Stimulated activated CD8-positive, alpha-beta memory T cell treated with anti-CD3 and anti-CD28 coated beads, Interleukin-4, amount 100 ng/mL, for 4 hours (primary cell): ENCODE data around the gene TIMP2.
"Not testable (repeated sequence)": the region's sequence is repeated elsewhere in the genome, so short reads cannot be mapped to it uniquely, and the experiment has no call there.

Experiments
- DNase-seq, 2 donors: peaks; one replicate each; pipeline ENCODE4 v3.0.0-alpha.2; 2020; ENCODE audit warnings: low read depth in 2 of 2, low spot score in 1 of 2

Gene TIMP2

DNA sequence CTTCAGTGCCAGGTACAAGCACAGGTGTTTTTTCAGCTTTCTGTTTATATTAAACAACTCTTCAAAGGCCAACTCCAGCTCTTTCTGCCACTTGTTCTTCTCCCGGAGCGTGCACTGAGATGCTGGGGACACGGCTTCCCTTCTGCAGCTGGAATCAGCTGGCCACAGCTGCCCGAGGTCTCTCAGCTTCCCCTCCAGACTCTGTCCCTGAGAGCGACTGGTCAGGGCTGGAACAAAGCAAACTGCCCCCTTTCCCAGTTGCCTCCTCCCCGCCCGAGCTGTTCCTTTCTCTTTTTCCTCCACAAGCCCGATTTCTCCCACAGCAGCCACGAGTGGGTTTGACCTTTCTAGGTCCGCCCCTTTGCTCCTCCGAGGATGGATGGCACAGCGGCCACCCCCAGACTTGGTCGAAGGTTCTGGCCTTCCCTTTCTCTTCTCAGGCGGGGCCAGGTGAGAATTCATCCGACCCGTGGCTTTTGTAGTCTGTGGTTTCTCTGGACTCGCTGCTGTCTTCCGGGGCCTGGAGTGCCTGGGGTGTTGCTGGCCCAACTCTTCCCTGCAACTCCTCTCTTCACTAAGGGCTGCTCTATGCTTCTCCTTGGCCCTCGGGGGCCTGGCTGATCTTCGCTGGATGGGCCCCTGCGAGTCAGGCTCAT is 33.7 kb downstream of the TIMP2 start:
- no peak for DNase-seq

DNA sequence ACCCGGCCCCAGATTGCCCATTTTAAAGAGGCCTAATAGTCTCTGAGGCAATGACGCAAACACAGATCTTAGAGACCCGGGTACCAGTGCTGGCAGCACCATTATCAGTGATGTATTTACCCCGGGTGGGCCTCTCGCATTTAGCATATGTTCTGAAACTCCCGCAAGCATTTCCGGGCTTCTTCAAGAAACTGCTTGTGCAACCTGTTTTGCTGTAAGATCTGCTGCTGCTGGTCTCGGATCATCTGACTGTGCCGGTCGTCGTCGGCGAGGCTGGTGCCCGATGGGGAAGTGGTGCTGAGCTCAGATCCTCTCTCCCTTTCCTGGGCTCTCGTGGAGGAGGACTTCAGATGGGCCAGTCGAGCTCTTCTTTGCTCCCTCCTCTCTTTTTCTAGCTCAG is 34.7 kb downstream of the TIMP2 start:
- DNase-seq, result no peak

DNA sequence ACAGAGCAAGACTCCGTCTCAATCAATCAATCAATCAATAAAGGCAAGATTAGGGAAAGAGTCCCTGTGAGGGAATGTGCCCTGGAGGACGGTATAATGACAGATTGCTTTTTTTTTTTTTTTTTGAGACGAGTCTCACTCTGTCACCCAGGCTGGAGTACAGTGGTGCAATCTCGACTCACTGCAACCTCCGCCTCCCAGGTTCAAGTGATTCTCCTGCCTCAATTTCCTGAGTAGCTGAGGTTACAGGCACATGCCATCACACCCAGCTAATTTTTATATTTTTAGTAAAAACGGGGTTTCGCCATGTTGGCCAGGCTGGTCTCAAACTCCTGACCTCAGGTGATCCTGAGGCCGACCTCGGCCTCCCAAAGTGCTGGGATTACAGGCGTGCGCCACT is 35.1 kb downstream of the TIMP2 start:
- not testable (repeated sequence) for DNase-seq

DNA sequence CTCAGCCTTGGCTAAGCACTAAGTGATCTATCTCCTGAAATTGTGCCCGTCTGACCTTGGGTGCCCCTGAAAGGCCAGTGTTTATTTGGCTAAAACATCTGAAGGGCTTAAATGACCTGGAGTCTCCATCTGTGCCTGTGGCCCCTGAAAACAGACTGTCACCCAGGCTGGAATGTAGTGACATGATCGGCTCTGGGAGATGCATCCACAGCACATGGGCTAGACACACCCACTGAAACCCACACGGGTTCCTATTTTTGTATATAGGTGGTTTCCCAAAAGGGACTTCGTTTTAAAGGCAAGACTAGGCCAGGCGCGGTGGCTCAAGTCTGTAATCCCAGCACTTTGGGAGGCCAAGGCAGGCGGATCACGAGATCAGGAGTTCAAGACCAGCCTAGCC is 35.7 kb downstream of the TIMP2 start:
- no peak for DNase-seq

DNA sequence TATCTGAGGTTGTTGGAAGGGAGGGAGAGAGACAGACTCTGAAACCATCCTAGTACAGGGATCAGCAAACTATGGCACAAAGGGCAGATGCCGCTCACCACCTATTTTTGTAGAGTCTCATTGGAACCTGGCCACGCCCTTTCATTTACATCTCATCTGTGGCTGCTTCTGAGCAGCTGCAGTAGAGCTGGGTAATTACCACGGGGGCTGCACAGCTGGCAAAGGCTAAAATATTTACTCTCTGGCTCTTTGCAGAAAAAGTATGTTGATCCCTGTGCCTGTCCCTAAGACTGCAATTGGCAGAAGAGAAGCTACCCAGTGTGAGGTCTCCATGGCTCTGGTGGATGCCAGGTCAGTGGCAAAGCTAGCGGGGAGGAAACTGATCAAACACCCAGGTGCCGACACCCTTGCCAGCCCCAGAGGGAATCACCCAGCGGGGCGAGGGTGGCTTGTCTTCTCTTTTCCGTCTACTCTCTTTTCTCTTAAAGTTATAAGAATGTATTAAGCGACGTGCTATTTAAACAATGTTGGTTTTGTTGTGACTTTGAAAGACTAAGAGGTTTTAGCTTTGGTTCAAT is 36.2 kb downstream of the TIMP2 start:
- no peak for DNase-seq

DNA sequence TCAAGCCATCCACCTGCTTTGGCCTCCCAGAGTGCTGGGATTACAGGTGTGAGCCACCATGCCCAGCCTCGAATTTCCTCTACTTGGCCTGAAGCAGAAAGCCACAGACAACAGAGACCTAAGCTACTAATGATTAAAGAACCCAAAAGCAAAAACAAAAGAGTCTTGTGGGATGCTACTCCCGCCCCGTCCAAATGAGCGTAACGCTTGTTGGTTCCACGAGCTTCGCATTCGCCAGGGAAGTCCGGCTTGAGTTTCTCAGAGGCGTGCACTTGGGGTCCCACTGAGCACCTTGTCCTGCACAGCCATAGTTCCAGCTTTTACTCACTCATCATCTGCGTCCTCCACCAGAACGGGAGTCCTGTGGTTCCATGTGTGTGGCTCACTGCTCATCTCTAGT is 38.2 kb downstream of the TIMP2 start:
- DNase-seq, result no peak

DNA sequence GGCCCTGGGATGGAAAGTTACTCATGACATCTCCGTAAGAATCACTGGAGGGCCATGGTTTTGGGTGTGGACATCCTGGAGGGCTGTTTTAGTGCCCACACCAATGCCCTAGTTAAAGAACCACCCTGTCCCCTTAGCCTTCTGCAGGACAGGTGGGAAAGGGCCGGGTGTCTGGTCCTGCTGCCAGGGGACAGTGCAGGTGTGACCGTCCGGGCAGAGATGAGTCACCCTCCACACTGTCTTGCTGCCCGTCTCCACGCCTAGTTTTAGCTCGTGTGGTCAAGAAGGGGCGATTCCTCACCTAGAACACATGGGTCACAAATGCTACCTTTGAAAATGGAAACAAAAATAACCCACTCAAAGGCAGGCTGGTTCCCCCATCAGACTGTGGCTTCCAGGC is 39.2 kb downstream of the TIMP2 start:
- DNase-seq, result no peak

DNA sequence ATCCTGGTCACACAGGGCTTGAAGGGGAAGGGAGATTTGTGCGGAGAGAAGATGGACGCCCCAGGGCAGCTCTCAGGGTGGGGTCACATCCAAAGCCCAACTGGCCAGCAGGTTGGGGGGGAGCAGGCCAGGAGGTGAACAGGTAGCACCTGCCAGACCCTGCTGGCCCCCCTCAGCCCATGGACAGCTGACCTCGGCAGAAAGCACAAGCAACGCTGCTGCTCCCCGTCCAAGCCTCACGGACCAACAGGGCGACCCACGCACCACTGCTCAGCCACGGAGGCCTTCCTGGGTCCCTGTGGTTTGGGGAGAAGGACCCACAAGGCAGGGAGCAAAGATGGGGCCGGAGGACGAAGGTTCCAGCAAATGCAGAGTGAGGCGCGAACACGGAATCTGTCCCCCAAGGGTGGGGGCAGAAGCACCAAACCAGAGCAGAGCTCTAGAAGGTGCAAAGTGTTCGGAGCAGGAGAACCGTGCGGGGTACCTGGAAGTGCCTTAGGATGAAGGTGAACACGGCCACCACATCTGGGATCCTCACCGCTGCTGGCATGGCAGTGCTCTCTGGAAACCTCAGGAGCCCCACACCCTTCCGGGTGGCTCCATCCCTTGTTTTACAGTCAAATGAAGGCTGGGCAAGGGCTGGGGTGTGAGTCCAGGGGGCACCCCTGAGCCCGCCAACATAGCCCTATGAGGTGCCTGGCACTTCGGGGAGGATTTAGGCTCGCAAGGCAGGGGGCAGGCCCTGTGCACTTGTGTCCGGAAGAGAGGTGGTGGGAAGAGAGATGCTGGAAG is 40.1 kb downstream of the TIMP2 start:
- DNase-seq, result no peak

DNA sequence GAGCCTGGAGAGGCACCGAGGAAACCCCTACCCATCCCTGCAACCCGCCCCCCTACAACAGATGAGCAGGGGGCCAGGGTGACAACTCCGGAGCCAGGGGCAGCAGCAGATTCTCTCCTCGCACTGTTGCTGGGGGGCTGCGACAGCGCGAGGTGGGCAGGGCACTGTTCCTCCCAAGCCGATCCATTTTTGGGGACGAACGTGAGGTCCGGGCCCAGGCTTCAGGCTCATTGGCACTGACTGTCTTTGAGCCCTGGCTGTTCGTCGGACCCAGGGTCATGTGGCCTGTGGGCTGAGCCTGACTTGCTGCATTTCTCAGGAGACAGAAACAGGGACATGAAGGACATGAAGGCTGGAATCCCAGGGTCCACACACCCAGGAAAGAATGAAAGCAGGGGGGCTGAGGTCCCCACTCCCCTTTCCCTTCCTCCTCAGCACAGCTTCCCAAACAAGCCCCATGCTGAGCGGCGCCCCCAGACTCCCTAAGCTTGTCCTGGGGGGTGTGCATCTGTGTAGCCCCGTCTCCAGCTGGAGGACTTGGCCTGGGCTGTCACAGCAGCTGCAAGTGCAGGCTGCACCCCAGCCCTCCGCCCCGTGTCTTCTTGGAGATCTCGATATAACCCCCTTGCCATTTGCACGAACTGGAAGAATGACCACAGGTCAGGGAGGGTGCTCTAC is 40.9 kb downstream of the TIMP2 start:
- DNase-seq, result no peak

DNA sequence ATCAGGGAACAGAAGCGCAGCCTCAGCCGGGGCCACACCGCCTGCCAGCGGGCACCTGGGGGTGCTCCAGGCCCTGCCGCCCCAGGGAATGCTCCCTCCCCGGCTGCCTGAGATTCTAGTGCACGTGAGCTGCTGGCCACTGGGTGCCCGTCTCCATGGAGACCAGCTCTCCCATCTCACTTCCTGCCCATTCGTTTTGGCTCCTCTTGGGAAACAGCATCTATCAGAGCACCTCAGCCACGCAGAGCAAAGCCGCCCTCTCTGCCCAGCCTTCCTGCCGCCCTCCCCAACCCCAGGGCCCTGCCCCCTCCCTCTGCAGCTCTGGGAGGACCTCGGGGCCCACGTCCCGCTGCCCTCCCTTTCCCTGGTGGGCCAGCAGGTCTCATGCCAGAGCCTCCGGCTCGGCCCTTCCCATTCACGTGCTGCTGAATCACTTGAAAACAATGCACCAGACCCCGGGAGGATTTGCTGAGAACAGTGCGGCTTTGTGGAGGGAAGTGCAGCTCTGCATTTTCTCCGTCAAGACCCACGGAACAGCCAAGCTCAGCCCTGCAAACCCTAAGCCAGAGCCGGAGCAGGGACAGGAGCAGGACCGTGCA is 41.6 kb downstream of the TIMP2 start:
- DNase-seq, result no peak

DNA sequence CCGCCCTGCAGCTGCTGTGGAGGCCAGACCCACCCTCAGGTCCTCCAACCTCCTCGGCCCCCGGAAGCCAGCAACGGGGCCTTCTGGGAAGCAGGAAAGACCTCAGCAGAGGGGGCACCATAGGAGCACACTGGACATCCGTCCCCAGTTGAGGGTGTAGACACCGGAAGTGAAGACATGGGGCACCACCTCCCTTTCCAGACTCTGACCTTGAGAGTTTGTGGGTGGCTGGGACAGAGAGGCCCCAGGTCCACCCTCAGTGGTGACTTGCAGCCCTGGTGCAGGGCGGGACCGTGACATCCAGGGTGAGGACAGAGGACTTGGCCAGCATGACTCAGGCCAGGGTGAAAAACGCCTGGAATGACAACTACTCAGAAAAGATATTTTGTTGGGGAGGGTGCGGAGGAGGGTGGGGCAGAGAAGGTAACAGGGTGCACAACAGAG is 42.1 kb downstream of the TIMP2 start:
- no peak for DNase-seq

DNA sequence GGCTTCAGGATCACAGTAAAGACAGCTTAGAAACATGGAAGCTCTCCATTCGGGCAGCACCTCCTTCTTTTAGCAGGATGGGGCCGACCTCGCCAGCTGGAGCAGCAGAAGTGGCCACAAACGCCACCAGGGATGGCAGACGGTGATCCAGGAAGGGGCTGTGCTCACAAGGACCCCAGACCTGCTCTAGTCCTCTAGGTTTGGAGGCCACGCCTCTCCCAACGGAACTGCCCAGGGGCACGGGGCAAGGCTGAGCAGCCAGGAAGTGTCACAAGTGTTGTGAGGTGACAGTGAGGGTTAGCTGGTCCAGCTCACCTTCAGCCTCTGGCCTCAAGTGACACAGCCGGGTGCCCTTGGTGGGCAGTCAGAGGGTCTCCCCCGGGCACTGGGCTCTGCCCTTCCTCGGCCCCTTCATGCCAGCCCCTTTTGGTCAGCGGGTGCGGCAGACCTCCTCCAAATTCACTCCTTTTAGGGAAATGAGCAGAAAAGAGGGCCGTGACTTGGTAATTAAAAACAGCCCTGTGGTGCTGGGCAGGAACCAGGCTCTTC is 42.6 kb downstream of the TIMP2 start:
- no peak for DNase-seq

DNA sequence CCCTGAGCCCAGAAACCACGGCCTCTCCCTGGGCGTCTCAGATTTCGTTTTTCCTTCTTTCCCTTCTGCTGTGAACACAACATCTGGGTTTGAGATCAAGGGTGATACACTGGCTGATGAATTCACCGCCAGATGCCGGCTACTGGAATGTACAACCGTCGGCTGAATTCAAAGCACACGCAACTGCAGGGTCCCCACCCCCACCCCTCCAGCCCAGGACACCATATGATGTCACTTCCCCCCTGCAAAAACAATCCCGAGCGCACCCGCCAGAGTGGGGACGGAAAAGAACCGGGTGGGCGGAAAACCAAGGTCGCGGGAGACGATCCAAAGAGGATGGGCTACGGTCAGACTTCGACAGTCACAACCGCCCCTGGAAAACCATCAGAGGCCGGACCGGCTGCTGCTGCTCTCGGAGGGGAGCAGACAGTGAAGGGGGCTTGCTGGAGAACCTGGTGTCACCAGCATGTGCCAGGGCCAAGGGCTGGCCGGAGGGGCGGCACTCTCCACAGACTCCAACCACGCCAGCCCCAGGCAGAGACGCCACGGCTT is 45.5 kb downstream of the TIMP2 start:
- no peak for DNase-seq

DNA sequence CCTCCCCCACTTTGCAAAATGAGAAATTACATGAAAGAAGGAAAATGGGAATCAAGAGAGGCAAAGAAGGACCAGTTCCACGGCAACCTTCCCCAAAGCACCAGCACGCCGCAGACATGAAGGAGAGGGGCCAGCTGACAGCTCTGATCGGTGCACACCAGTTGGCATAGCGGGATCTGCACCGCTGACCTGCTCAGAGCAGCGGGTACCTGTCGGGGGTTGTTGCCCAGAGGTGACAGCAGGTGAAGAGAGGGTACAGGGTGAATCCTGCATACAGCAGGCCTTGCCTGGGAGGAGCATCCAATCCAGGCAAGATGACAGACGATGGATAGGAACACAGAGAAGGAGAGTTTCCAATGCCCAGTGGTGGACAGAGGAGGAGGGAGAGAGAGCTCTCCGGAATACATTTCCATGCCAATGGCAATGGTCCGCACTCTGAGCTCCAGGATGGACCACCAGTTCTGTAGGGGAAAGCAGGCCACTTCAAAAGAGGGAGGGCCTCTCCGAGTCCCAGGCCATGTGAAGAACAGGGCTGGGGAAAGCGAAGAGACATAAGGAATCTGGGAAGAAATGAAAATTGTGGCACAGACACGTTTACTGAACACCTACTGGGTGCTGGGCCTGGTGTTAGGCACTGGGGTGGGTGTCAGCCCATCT is 46.2 kb downstream of the TIMP2 start:
- DNase-seq, result no peak

DNA sequence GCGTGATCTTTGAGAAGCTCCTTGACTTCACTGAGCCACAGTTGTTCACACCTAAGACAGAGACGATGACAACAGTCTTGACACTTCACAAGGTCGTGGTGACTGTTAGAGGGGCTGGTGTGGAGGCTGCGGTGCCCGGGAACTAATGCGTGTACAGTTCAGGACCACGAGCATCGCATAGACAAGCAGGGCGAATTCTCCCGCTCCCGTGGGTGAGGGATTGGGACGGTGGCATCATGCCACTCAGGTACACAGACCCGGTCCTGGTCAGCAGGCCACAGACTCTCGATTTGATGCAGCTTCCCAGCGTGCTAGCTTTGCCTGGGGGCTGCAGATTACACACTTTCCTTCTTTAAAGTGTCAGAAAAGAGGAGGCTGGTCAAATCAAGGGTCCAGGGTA is 46.9 kb downstream of the TIMP2 start:
- DNase-seq, result no peak

DNA sequence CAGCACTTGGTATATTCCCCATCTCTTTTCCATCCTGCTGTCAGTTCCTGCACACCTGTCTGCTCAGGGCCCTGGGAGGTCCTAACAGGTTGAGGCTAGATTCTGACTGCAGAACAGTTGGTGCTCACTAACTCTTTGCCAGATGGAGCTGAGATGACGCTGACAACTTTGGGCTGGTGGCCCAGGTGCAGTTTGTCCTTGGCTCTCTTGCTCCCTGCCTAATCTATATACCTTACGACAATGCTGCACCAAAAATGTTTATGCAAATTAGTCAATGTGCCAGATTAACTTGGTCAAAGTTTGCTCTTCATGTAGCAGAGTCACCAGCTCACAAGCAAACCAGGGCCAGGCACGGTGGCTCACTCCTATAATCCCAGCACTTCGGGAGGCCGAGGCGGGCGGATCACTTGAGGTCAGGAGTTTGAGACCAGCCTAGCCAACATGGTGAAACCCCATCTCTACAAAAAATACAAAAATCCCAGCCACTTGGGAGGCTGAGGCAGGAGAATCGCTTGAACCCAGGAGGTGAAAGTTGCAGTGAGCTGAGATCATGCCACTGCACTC is 48.2 kb downstream of the TIMP2 start:
- DNase-seq, result not testable (repeated sequence)

DNA sequence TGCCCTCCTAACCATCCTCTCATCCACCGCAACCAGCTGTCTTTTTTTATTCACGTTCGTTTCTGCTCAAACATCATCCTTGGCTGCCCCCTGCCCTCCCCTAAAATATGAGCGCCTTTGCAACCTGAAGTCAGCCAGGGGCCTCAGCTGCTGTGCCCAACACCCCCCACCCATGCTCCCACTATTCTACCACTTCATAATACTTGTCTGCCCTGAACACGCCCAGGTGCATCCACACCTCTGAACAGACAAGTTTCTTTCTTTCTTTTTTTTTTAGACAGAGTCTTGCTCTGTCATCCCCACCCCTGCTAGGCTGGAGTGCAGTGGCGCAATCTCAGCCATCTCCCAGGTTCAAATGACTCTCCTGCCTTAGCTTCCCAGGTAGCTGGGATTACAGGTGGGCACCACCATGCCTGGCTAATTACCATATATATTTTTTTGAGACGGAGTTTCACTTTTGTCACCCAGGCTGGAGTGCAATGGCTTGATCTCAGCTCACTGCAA is 49.0 kb downstream of the TIMP2 start:
- no peak for DNase-seq

DNA sequence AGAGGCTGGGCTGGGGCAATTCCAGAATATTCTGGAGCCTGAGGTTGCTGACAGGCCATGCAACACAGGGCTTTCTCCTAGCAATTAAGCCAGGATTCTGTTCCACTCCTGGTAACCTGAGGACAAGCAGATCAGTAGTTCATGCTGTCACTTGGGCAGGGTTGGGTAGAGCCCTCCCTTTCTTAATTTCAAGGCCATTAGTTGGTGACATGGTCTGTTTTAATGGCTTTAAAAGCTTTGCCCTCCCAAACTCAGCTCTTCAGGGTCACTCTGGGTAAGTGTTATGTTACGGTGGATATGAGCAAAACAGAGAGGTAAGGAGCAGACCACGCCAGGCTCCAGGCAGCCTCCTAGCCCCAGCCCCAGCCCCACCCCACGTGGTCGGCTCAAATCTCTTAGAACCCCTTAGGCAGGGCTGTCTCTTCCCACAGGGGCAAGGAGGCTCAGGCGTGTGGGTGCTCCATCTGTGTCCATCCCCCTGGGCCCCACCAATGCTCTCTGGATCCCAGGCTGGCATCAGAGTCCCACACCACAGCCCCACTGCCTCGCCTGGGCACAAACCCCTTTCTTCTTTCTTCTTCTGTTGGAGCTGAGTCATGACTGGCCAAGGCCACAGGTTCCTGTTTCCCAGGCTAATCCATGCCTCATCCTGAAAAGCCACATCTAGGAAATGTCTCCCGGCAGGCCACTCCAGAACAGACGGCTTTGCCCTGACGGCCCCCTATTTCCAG is 49.7 kb downstream of the TIMP2 start:
- no peak for DNase-seq
